ENCODE measurements around the gene DGKH. TPM values are rescaled to one million over a fixed set of nuclear protein-coding genes. Genes with fewer than 3 reads are reported as not detected.

DGKH gene
- total and polyA plus RNA-seq, 2 of the 13 experiments (the other 11 are each of a cell fraction or from before 2014, with no cell fraction given): 0.01 to 0.13 TPM

GRCh38 chr13:42064966-42065365, 16.5 kb downstream of the DGKH start:
- no peaks in the 10 kb centered on the region for H4K20me1 ChIP-seq (ENCODE audit: insufficient read depth, low read length)
- DNase-seq (ENCODE audit: low spot score) (no peak), FAIRE-seq (no peak), ATAC-seq (no peak)
- in situ Hi-C loops (cut with HindIII; ENCODE audit: extremely low pct_ligation_motif_present, low pct_unique_long_range_greater_than_20kb): no loop called here
- no peaks in the 10 kb centered on the region for H3K4me1 ChIP-seq (ENCODE audit: insufficient read depth, low read length)
- POLR2A ChIA-PET: no interaction called here
- no peak overlapping the region for H3K27ac ChIP-seq (ENCODE audit: extremely low read length, insufficient read depth, low read length)
- H3K79me2 ChIP-seq (ENCODE audit: insufficient read depth, low read length): no peaks in the 10 kb centered on the region
- H3K4me2 ChIP-seq (ENCODE audit: low read depth, low read length): no peak overlapping the region
- no peak overlapping the region for H3K4me3 ChIP-seq (replicated peaks in 1 of 3; ENCODE audit: insufficient read depth in 1 of 3, low read depth in 2 of 3, low read length in 3 of 3)
- no peak overlapping the region for H2AFZ ChIP-seq (ENCODE audit: low read length)
- WGBS (ENCODE audit: low lambda C conversion rate): 56% methylated on average over 5 of the region's 5 CpGs
- intact Hi-C loops (cut with micrococcal nuclease; ENCODE audit: unreplicated experiment): no loop called here
- H3K9ac ChIP-seq (ENCODE audit: insufficient read depth, low read depth, low read length): no peak overlapping the region
- CTCF ChIA-PET (ENCODE audit: low intra/inter-chr PET ratio, low total read pairs): no interaction called here
- H3K27me3 ChIP-seq (ENCODE audit: control insufficient read depth in 1 of 2, insufficient read depth in 2 of 2, low read length in 2 of 2): no peaks in the 10 kb centered on the region
- no peaks in the 10 kb centered on the region for H3K36me3 ChIP-seq (replicated peaks in 1 of 2; ENCODE audit: control insufficient read depth in 1 of 2, insufficient read depth in 2 of 2, low read length in 2 of 2)
- TF ChIP-seq HOXD1 (CRISPR knock-in tag; IDR thresholded peaks at IDR 0.05): no peak
- no peak for TF ChIP-seq ZGPAT (CRISPR knock-in tag; IDR thresholded peaks at IDR 0.05)
- no peak for TF ChIP-seq SP5 (CRISPR knock-in tag; IDR thresholded peaks at IDR 0.05; ENCODE audit: borderline replicate concordance, low read depth)
- no peak for TF ChIP-seq NCOA2 (CRISPR knock-in tag; IDR thresholded peaks at IDR 0.05)
- TF ChIP-seq ADNP (CRISPR knock-in tag; IDR thresholded peaks at IDR 0.05): no peak
- no peak for TF ChIP-seq ZNF770 (CRISPR knock-in tag; IDR thresholded peaks at IDR 0.05)
- TF ChIP-seq EZH2 (conservative IDR thresholded peaks at IDR 0.05; ENCODE audit: low read depth, low read length): no peak
- no peak for TF ChIP-seq SRSF1 (optimal IDR thresholded peaks at IDR 0.05; ENCODE audit: low read depth, low read length)
- BruUV-seq (replicated peaks): no TSS peak
- no peaks in the 10 kb centered on the region for H3K9me3 ChIP-seq (ENCODE audit: low read length)
